ENCODE measurements around the gene MINDY4. TPM values are rescaled to one million over a fixed set of nuclear protein-coding genes. Genes with fewer than 3 reads are reported as not detected.

MINDY4 gene
- total RNA-seq, 2 donors from 2014 or later = 8.1 to 31.9 TPM

DNA sequence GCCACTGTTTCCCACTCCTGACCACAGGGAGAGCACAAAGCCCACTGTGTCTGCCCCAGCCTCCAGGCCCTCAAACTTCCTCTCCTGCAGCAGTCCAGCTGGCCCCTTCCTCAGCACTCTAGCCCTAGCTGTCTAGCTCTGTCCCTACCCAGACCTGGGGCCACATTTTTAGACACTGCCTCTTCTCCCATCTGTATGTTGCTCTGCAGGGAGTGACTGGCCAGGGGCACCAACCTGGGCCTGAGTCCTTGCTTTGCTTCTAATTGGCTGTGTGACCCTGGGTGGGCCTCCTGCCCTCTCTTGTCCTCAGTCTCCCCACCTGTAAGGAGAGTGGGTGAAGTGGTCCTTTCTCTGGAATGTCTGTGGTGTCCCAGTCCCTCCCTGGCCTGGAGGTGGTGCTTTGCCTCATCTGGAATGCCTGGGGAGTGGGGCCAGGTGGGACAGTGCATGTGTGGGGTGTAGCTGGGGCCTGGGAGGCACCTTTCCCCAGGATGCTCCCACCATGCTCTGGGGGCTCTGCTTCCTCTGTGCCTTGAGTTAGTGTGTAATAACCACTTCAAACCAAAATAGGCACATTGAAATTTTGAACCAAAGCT, 165.5 kb downstream of the MINDY4 start:
- Histone ChIP-seq H3K9me3 (no peaks in the 10 kb centered on the region), H3K27me3 (replicated peaks; ENCODE audit: insufficient read depth) (no peaks in the 10 kb centered on the region), H3K4me3 (no peak overlapping the region), H3K27ac (no peak overlapping the region), H3K4me1 (replicated peaks) (no peaks in the 10 kb centered on the region), H3K36me3 (no peaks in the 10 kb centered on the region)
- DNase-seq (ENCODE audit: low spot score) = no peak
- TF ChIP-seq POLR2A (IDR thresholded peaks at IDR 0.05) (no peak), POLR2AphosphoS5 (IDR thresholded peaks at IDR 0.05) (no peak)
- intact Hi-C loops (cut with DNase I) = no loop called here

DNA sequence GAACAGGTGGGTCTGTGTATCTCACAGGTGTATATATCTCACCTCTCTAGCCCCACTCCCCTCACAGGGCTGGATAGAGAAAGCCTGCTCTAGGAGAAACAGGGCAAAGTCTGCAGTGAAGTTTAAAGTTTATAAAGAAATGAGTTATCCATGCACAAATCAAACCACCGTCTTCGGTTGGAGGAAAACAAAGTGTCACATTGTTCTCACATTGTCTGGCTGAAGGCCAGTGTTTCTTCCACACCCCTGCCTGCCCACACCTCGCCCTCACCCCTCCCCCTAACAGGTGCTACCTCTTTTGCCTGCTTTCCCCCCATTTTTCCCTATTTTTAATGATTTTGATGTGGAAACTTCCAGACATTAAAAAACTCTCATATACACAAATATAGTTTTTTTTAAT, 166.2 kb downstream of the MINDY4 start:
- H3K9me3 ChIP-seq = no peaks in the 10 kb centered on the region
- no peaks in the 10 kb centered on the region for H3K27me3 ChIP-seq (replicated peaks; ENCODE audit: insufficient read depth)
- no peak for TF ChIP-seq POLR2A (IDR thresholded peaks at IDR 0.05)
- no peak for TF ChIP-seq POLR2AphosphoS5 (IDR thresholded peaks at IDR 0.05)
- TF ChIP-seq, protein P1, sequence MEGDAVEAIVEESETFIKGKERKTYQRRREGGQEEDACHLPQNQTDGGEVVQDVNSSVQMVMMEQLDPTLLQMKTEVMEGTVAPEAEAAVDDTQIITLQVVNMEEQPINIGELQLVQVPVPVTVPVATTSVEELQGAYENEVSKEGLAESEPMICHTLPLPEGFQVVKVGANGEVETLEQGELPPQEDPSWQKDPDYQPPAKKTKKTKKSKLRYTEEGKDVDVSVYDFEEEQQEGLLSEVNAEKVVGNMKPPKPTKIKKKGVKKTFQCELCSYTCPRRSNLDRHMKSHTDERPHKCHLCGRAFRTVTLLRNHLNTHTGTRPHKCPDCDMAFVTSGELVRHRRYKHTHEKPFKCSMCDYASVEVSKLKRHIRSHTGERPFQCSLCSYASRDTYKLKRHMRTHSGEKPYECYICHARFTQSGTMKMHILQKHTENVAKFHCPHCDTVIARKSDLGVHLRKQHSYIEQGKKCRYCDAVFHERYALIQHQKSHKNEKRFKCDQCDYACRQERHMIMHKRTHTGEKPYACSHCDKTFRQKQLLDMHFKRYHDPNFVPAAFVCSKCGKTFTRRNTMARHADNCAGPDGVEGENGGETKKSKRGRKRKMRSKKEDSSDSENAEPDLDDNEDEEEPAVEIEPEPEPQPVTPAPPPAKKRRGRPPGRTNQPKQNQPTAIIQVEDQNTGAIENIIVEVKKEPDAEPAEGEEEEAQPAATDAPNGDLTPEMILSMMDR (IDR thresholded peaks at IDR 0.05) = no peak
- WGBS = 17% methylated on average over 3 of the region's 3 CpGs
- H3K27ac ChIP-seq = no peak overlapping the region
- no peaks in the 10 kb centered on the region for H3K4me1 ChIP-seq (replicated peaks)
- H3K4me3 ChIP-seq = no peak overlapping the region
- H3K36me3 ChIP-seq = no peaks in the 10 kb centered on the region
- no peak for DNase-seq (ENCODE audit: low spot score)
- intact Hi-C loops (cut with DNase I) = no loop called here

DNA sequence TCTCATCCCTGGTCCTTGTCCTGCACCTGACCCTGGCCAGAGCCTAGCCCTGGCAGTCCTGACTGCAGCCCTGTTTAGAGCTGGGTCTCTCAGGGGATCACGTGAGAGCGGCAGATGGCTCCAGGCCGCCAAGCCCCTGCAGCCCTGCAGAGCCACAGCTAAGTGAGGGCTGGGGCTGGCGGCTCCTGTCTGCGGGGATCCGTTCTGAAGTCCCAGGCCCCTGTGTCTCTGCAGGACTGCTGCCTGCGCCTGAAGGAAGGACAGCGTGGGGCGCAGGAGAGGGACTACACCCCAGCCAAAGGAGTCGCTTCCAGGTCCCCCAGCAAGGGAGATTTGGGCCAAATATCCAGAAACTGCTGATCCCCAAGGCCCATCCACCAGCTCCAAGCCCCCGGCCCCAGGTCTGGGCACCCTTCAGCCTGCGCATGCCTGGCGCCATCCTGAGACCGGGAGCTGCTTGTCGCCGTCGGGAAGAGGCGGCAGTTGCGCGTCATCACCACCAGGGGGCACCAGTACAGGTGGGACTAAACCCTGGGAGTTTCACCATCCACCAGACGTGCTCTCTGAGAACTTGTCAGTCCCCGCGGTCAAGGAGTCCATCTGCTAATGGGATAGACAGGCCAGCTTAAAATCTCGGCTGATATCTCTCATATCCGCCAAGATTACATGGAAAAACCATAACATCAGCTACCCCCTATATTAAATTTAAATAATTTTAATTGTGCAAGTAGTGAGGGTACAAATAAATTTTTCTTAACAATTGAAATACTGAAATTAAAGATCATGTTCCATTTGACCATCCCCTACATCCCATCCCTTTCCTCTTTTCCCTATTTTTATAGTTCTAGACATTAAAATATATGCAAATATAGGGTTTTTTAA, 167.5 kb downstream of the MINDY4 start:
- H3K27me3 ChIP-seq (replicated peaks; ENCODE audit: insufficient read depth) = no peaks in the 10 kb centered on the region
- H3K4me1 ChIP-seq (replicated peaks) = no peaks in the 10 kb centered on the region
- WGBS = 23% methylated on average over 25 of the region's 25 CpGs
- H3K27ac ChIP-seq = no peak overlapping the region
- no peaks in the 10 kb centered on the region for H3K36me3 ChIP-seq
- H3K9me3 ChIP-seq = no peaks in the 10 kb centered on the region
- DNase-seq (ENCODE audit: low spot score) = peak; percentile 77
- intact Hi-C loops (cut with DNase I) = no loop called here
- TF ChIP-seq POLR2AphosphoS5 (IDR thresholded peaks at IDR 0.05) = peak; percentile 43
- no peak for TF ChIP-seq POLR2A (IDR thresholded peaks at IDR 0.05)
- TF ChIP-seq, protein P1 (IDR thresholded peaks at IDR 0.05) = peak; percentile 82 to 95 (median 85)
- no peak overlapping the region for H3K4me3 ChIP-seq

DNA sequence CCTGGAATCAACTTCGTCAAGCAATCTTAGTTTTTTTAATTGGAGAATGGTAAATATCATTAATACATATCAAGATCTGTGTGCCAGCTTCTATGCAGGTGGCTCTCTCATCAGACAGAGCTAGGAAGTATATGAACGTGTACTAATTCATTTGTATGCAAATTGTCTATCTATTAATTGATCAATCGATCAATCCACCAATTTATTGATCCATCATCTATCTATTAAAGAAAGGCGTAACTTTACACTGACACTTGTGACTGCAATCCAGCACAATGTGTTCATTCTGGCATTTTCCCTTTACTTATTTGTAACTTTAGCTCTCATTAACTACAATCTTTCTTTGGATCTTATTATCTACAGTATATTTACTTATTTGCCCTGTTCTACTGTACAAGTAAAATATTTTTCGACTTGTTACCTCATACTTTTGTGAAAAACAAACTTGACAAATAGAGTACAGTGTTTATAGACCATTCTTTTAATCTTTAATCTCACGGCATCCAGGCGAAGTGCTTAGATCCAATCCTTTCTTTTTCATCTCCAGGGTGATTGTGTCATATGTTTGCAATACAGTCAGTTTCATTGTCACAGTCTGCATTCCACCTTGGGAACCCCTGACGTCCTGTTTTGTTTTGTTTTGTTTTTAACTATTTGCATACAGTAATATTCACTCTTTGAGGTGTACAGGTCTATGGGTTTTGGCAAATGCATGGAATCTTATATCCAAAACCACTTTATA, 170.5 kb downstream of the MINDY4 start:
- DNase-seq (ENCODE audit: low spot score) = no peak
- Histone ChIP-seq H3K27me3 (replicated peaks; ENCODE audit: insufficient read depth) (no peaks in the 10 kb centered on the region), H3K36me3 (no peaks in the 10 kb centered on the region), H3K4me1 (replicated peaks) (no peaks in the 10 kb centered on the region), H3K4me3 (no peak overlapping the region), H3K27ac (no peak overlapping the region), H3K9me3 (no peaks in the 10 kb centered on the region)
- intact Hi-C loops (cut with DNase I) = no loop called here
- WGBS = 30% methylated on average over 8 of the region's 8 CpGs
- TF ChIP-seq POLR2A (IDR thresholded peaks at IDR 0.05) (no peak), POLR2AphosphoS5 (IDR thresholded peaks at IDR 0.05) (no peak)
- TF ChIP-seq, protein P1 (IDR thresholded peaks at IDR 0.05) = no peak

Other genes with a start within 250 kb of the MINDY4 start
- 10 to 100 TPM; 38.8 to 78.3 TPM for gene GARS1, start 176.5 kb upstream of the MINDY4 start, total RNA-seq
- gene CRHR2, start 89.0 kb upstream of the MINDY4 start, total RNA-seq = under 1 TPM in 1 of 2 donors, not detected in 1; 0.17 TPM
- gene INMT, start 19.3 kb upstream of the MINDY4 start, total RNA-seq = 100 to 1,000 TPM in 1 of 2 donors, 10 to 100 TPM in 1; 41.4 to 132 TPM
- 100 to 1,000 TPM in 1 of 2 donors, 10 to 100 TPM in 1; 89.4 to 117 TPM for gene AQP1, start 140.4 kb downstream of the MINDY4 start, total RNA-seq
- 1 to 10 TPM in 1 of 2 donors, not detected in 1; 4.4 TPM for gene GHRHR, start 192.5 kb downstream of the MINDY4 start, total RNA-seq